Activated naive CD4-positive, alpha-beta T cell treated with anti-CD3 and anti-CD28 coated beads, Interleukin-2, amount 10 ng/mL, durations not matched to agents 7 days and 5 days (primary cell): Measurements from ENCODE around the gene NCKIPSD.

Experiments used
- CTCF ChIA-PET: fragments of 350-600 bp; sonication (Branson Sonifier 250); formaldehyde crosslinking; loops from one replicate; lab custom pipeline; 2021; ENCODE audit warnings: antibody characterized with exemption; lab: Charles Lee
- DNase-seq: peaks from one replicate; pipeline ENCODE4 v3.0.0-alpha.2; 2020
- H3K27ac Mint-ChIP-seq: one replicate; pipeline ENCODE4 v1.8.0; 2021; ENCODE audit warnings: mild to moderate bottlenecking, moderate library complexity, mixed read lengths
- H3K27me3 Mint-ChIP-seq: one replicate; pipeline ENCODE4 v1.8.0; 2021; ENCODE audit warnings: mild to moderate bottlenecking, mixed read lengths
- H3K36me3 Mint-ChIP-seq: one replicate; pipeline ENCODE4 v1.8.0; 2021; ENCODE audit warnings: mixed read lengths
- H3K4me1 Mint-ChIP-seq: one replicate; pipeline ENCODE4 v1.8.0; 2021; ENCODE audit warnings: mixed read lengths
- H3K4me3 Mint-ChIP-seq: one replicate; pipeline ENCODE4 v1.8.0; 2021; ENCODE audit warnings: mild to moderate bottlenecking, moderate library complexity, mixed read lengths
- H3K9me3 Mint-ChIP-seq: one replicate; pipeline ENCODE4 v1.8.0; 2021; ENCODE audit warnings: mixed read lengths

NCKIPSD gene

GRCh38 chr3:48709051-48709461, 23.3 kb upstream of the NCKIPSD start:
- no peak for DNase-seq
- Mint-ChIP-seq H3K4me3 (no peak overlapping the region), H3K36me3 (peaks cover 46% of the 10 kb centered on the region), H3K4me1 (peaks cover 21% of the 10 kb centered on the region), H3K27ac (no peak overlapping the region), H3K27me3 (no peaks in the 10 kb centered on the region), H3K9me3 (no peaks in the 10 kb centered on the region)
- CTCF ChIA-PET = interaction anchor here (2.1 kb wide), 1 partner anchor 31 kb away, joined by 6 read pairs; no protein-coding TSS in a partner anchor

- Mint-ChIP-seq H3K4me3 (no peak overlapping the region), H3K27me3 (no peaks in the 10 kb centered on the region), H3K27ac (no peak overlapping the region), H3K9me3 (no peaks in the 10 kb centered on the region), H3K4me1 (peaks cover 20% of the 10 kb centered on the region), H3K36me3 (peaks cover 47% of the 10 kb centered on the region)
- CTCF ChIA-PET = interaction anchor here (2.2 kb wide), 1 partner anchor 10 kb away, joined by 9 read pairs; no protein-coding TSS in a partner anchor
- DNase-seq = no peak
Measured at GRCh38 chr3:48708481-48708889, 22.8 kb upstream of the NCKIPSD start.

- CTCF ChIA-PET = interaction anchor here (1.5 to 2.2 kb wide), 2 partner anchors 8 to 271 kb away, joined by 3 to 9 read pairs; no protein-coding TSS in a partner anchor
- peaks cover 51% of the 10 kb centered on the region for H3K36me3 Mint-ChIP-seq
- no peaks in the 10 kb centered on the region for H3K27me3 Mint-ChIP-seq
- H3K9me3 Mint-ChIP-seq = no peaks in the 10 kb centered on the region
- H3K27ac Mint-ChIP-seq = no peak overlapping the region
- H3K4me1 Mint-ChIP-seq = peaks cover 15% of the 10 kb centered on the region
- DNase-seq = no peak
- no peak overlapping the region for H3K4me3 Mint-ChIP-seq
Measured at GRCh38 chr3:48707157-48707556, 21.4 kb upstream of the NCKIPSD start.

- no peaks in the 10 kb centered on the region for H3K27me3 Mint-ChIP-seq
- H3K9me3 Mint-ChIP-seq = no peaks in the 10 kb centered on the region
- no peak overlapping the region for H3K27ac Mint-ChIP-seq
- peaks cover 37% of the 10 kb centered on the region for H3K36me3 Mint-ChIP-seq
- DNase-seq = no peak
- no peak overlapping the region for H3K4me3 Mint-ChIP-seq
- peaks cover 5% of the 10 kb centered on the region for H3K4me1 Mint-ChIP-seq
- CTCF ChIA-PET = no interaction called here
Measured at GRCh38 chr3:48702320-48702920, 16.7 kb upstream of the NCKIPSD start.

- Mint-ChIP-seq H3K4me1 (peaks cover 5% of the 10 kb centered on the region), H3K27ac (no peak overlapping the region), H3K27me3 (no peaks in the 10 kb centered on the region), H3K36me3 (peaks cover 30% of the 10 kb centered on the region), H3K9me3 (no peaks in the 10 kb centered on the region), H3K4me3 (no peak overlapping the region)
- DNase-seq = no peak
- CTCF ChIA-PET = no interaction called here
Measured at GRCh38 chr3:48700731-48701405, 15.2 kb upstream of the NCKIPSD start.

- DNase-seq = no peak
- Mint-ChIP-seq H3K27me3 (no peaks in the 10 kb centered on the region), H3K36me3 (peaks cover 34% of the 10 kb centered on the region), H3K27ac (no peak overlapping the region), H3K4me3 (no peak overlapping the region), H3K4me1 (peaks cover 5% of the 10 kb centered on the region), H3K9me3 (no peaks in the 10 kb centered on the region)
- CTCF ChIA-PET = interaction anchor here (1.9 to 2.5 kb wide), 2 partner anchors 9 to 41 kb away, joined by 7 to 9 read pairs; no protein-coding TSS in a partner anchor
Measured at GRCh38 chr3:48698891-48699290, 13.2 kb upstream of the NCKIPSD start.

- Mint-ChIP-seq H3K36me3 (peaks cover 35% of the 10 kb centered on the region), H3K9me3 (no peaks in the 10 kb centered on the region), H3K4me1 (peaks cover 5% of the 10 kb centered on the region), H3K27ac (no peak overlapping the region), H3K4me3 (no peak overlapping the region), H3K27me3 (no peaks in the 10 kb centered on the region)
- CTCF ChIA-PET = interaction anchor here (0.7 to 2.5 kb wide), 4 partner anchors 10 to 42 kb away, joined by 3 to 9 read pairs (median 6); partner anchors contain the start of gene NCKIPSD
- DNase-seq = no peak
Measured at GRCh38 chr3:48697952-48698351, 12.2 kb upstream of the NCKIPSD start.

GRCh38 chr3:48696601-48697000, 10.9 kb upstream of the NCKIPSD start:
- no peak for DNase-seq
- Mint-ChIP-seq H3K4me1 (peaks cover 5% of the 10 kb centered on the region), H3K4me3 (no peak overlapping the region), H3K9me3 (no peaks in the 10 kb centered on the region), H3K27ac (no peak overlapping the region), H3K27me3 (no peaks in the 10 kb centered on the region), H3K36me3 (peaks cover 29% of the 10 kb centered on the region)
- CTCF ChIA-PET = interaction anchor here (1.0 to 1.4 kb wide), 3 partner anchors 10 to 461 kb away, joined by 4 to 5 read pairs (median 5); partner anchors contain the start of gene NCKIPSD

GRCh38 chr3:48696156-48696555, 10.4 kb upstream of the NCKIPSD start:
- Mint-ChIP-seq H3K9me3 (no peaks in the 10 kb centered on the region), H3K27ac (no peak overlapping the region), H3K4me3 (no peak overlapping the region), H3K4me1 (peaks cover 6% of the 10 kb centered on the region), H3K36me3 (peaks cover 30% of the 10 kb centered on the region), H3K27me3 (no peaks in the 10 kb centered on the region)
- no peak for DNase-seq
- CTCF ChIA-PET = interaction anchor here (1.0 to 1.3 kb wide), 2 partner anchors 10 to 462 kb away, joined by 4 to 5 read pairs; partner anchors contain the start of gene NCKIPSD

- Mint-ChIP-seq H3K4me3 (no peak overlapping the region), H3K27ac (no peak overlapping the region), H3K4me1 (peaks cover 8% of the 10 kb centered on the region), H3K27me3 (no peaks in the 10 kb centered on the region), H3K36me3 (peaks cover 34% of the 10 kb centered on the region), H3K9me3 (no peaks in the 10 kb centered on the region)
- CTCF ChIA-PET = interaction anchor here (1.3 kb wide), 1 partner anchor 9 kb away, joined by 5 read pairs; the partner anchor contains the start of gene NCKIPSD
- DNase-seq = no peak
Measured at GRCh38 chr3:48695393-48695753, 9.7 kb upstream of the NCKIPSD start.

GRCh38 chr3:48694610-48695392, 9.1 kb upstream of the NCKIPSD start:
- no peak for DNase-seq
- Mint-ChIP-seq H3K27me3 (no peaks in the 10 kb centered on the region), H3K4me1 (peaks cover 6% of the 10 kb centered on the region), H3K4me3 (no peak overlapping the region), H3K9me3 (no peaks in the 10 kb centered on the region), H3K27ac (no peak overlapping the region), H3K36me3 (peaks cover 34% of the 10 kb centered on the region)
- CTCF ChIA-PET = no interaction called here

- Mint-ChIP-seq H3K4me1 (peaks cover 6% of the 10 kb centered on the region), H3K27me3 (no peaks in the 10 kb centered on the region), H3K4me3 (no peak overlapping the region), H3K36me3 (peaks cover 28% of the 10 kb centered on the region), H3K27ac (no peak overlapping the region), H3K9me3 (no peaks in the 10 kb centered on the region)
- no peak for DNase-seq
- CTCF ChIA-PET = no interaction called here
Measured at GRCh38 chr3:48693826-48694225, 8.1 kb upstream of the NCKIPSD start.

GRCh38 chr3:48692551-48692950, 6.8 kb upstream of the NCKIPSD start:
- DNase-seq = no peak
- CTCF ChIA-PET = interaction anchor here (0.9 kb wide), 1 partner anchor 9 kb away, joined by 3 read pairs; no protein-coding TSS in a partner anchor
- H3K27ac Mint-ChIP-seq = no peak overlapping the region

More at GRCh38 chr3:48692551-48692950, 6.8 kb upstream of the NCKIPSD start:
- no peak overlapping the region for H3K4me3 Mint-ChIP-seq
- H3K36me3 Mint-ChIP-seq = peaks cover 38% of the 10 kb centered on the region
- H3K9me3 Mint-ChIP-seq = no peaks in the 10 kb centered on the region
- H3K27me3 Mint-ChIP-seq = no peaks in the 10 kb centered on the region
- peaks cover 6% of the 10 kb centered on the region for H3K4me1 Mint-ChIP-seq
